Keratinocyte (primary cell): Measurements from ENCODE around the gene PRSS53.

Experiments used
- EZH2 ChIP-seq: IDR thresholded peaks from one replicate; pipeline ENCODE4 v1.6.1; 2012; ENCODE audit warnings: inconsistent platforms, mild to moderate bottlenecking, low read length, moderate library complexity
- TF ChIP-seq, protein P1 (sequence below), 3 experiments: IDR thresholded peaks in 1 of 3; conservative IDR thresholded peaks in 1 of 3; optimal IDR thresholded peaks in 1 of 3; 2 replicates in 2 of 3; 3 replicates in 1 of 3; pipeline versions ENCODE3 to v1.5.1; 2011; ENCODE audit warnings: low read length in 3 of 3, mild to moderate bottlenecking in 3 of 3, moderate library complexity in 2 of 3, control low read depth in 1 of 3, inconsistent platforms in 1 of 3; ENCODE audit not compliant: insufficient read depth in 2 of 3; ENCODE audit errors: extremely low read depth in 1 of 3

DNA sequence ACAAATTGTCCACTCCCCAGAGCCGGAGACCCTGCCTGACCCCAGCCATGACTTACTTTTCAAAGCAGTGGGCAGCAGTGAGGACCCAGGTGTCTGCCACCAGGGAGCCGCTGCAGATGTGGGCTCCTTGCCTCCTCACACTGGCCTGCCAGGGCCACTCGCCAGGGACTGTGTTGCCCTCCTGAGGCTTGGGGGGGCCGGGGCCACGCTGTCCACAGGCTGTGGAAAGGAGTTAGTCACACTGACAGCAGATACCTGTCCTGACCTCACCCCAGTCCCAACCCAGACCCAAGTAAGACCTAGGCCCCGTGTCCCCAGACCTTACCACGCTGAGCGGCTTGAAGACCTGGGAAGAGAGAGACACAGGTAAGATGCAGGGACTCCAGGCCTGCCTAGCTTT, 1.3 kb downstream of the PRSS53 start:
- TF ChIP-seq, protein P1, sequence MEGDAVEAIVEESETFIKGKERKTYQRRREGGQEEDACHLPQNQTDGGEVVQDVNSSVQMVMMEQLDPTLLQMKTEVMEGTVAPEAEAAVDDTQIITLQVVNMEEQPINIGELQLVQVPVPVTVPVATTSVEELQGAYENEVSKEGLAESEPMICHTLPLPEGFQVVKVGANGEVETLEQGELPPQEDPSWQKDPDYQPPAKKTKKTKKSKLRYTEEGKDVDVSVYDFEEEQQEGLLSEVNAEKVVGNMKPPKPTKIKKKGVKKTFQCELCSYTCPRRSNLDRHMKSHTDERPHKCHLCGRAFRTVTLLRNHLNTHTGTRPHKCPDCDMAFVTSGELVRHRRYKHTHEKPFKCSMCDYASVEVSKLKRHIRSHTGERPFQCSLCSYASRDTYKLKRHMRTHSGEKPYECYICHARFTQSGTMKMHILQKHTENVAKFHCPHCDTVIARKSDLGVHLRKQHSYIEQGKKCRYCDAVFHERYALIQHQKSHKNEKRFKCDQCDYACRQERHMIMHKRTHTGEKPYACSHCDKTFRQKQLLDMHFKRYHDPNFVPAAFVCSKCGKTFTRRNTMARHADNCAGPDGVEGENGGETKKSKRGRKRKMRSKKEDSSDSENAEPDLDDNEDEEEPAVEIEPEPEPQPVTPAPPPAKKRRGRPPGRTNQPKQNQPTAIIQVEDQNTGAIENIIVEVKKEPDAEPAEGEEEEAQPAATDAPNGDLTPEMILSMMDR (optimal IDR thresholded peaks at IDR 0.05 in 1 of 3, IDR thresholded peaks at IDR 0.05 in 1 of 3, conservative IDR thresholded peaks at IDR 0.05 in 1 of 3; ENCODE audit: extremely low read depth in 1 of 3, insufficient read depth in 2 of 3, low read length in 3 of 3), result no peak
- TF ChIP-seq EZH2, result no peak
